ENCODE measurements around the gene ZNF608.

ZNF608 gene

DNA sequence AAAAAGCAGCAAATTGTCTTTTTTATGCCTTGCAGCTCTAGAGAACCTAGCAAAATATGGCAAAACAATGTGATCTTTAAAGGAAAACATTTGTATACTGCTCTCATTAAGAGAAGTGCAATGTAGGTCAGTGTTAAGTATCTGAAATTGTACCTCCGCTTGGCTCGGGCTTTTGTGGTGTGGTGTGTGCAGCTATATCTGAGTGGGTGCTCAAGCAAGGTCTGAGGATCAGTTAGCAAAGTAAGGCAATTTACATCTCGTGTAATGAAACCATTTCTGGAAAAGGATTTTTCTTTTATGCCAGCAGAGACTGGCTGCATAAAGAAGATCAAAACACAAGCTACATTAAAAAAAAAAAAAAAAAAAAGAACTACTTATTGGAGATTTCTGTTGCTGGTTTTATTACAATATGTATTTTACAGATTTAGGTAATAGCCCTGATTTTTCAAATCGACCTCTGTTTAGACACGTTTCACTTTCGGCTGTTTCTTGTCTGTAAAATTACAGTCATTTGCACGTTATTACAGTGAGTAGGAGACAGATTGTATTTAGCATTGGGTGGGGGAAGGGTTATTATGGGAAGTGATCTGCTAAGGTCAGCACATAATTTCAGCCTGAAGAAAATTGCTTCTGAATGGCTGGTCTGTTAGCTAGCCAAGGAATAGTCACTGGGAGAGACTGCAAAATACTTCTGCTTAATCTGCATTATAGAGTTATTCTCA, 7.9 kb upstream of the ZNF608 start:
- no peak for DNase-seq

- DNase-seq = no peak
Measured at GRCh38 chr5:124752854-124753720, 6.6 kb upstream of the ZNF608 start.

- no peak for DNase-seq
Measured at GRCh38 chr5:124751031-124751430, 4.6 kb upstream of the ZNF608 start.

GRCh38 chr5:124748687-124749594, 2.5 kb upstream of the ZNF608 start:
- no peak for DNase-seq

GRCh38 chr5:124747791-124748686, 1.6 kb upstream of the ZNF608 start:
- no peak for DNase-seq

DNA sequence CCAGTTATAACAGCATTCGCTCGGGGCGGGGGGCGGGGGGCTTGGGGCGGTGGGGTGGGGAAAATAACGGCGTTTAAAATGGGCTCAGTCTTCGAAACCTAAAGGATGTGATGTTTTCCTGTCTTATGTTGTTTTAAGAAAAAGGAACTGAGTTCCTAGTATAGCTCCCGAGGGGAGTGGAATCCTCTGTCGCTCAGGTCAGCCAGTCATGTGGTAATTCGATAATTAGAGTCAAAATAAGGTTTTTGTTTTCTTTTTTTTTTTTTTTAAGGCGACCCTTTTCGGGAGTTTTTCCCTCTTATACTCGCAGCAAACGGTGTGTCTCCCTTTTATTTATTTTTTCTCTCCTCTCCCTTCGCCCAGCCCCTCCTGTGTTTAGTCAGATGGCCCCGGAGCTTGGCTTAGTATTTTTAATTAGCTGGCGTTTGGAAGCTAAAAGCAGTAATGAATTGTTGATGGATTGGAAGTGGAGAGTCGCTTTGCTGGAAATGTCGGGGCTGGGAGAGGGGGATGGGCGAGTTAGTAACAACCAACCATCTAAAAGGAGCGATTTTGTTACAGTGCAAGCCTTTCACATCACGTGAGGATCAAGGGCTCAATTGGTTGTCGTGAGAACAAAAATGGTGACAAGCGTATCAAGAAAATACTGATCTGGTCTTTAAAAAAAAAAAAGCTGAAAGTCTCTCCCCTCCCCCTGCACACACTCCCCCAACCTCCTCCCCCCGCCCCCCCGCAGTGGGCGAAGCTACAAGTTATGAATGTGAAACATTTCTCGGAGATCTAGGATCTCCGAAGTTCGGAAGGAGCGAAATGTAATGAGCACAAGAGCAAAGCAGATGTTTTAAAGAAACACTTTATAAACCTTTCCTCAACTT, 714 bp upstream of the ZNF608 start:
- no peak for DNase-seq

DNA sequence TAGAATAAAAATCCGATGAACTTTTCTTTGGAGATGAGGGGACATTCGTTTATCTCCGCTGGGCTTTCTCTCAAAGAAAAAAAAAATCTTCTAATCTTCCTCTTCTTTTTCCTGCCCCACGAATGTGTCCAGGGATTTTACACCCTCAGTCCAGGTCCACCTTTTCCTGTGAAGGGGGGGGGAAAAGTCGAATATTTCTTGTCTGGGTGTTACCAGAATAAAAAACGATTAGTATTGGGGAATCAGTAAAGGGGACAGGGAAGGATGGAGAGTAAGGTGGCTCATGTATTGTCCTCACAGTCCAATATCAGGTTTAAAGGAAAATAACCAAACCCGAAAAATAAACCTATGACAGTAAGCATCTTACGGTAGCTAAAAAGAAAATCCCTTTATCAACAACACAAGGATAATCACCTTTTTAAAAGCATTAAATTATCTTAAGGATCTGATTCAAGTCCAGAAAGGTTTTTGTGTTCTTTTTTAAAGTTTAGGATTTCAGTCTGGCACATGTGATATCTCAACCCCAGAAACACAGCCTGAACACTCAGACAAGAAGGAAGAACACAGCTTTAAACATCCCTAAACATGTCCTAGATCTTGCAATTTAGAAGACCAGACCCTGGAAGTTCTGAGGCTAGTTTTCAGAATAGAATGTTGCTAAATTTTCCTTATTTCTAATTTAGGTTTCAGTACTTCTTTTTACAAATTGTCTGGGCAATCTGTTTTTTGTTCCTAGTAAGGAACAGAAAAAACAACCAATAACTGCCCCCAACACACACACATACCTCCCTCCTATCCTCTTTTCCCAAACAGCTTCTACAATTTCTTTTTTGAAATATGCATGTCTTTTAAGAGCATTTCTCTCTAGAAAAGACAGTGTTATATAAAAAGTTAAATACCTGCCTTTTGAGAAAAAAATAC, 1.2 kb downstream of the ZNF608 start:
- no peak for DNase-seq

- no peak for DNase-seq
Measured at GRCh38 chr5:124744170-124744971, 2.1 kb downstream of the ZNF608 start.

DNA sequence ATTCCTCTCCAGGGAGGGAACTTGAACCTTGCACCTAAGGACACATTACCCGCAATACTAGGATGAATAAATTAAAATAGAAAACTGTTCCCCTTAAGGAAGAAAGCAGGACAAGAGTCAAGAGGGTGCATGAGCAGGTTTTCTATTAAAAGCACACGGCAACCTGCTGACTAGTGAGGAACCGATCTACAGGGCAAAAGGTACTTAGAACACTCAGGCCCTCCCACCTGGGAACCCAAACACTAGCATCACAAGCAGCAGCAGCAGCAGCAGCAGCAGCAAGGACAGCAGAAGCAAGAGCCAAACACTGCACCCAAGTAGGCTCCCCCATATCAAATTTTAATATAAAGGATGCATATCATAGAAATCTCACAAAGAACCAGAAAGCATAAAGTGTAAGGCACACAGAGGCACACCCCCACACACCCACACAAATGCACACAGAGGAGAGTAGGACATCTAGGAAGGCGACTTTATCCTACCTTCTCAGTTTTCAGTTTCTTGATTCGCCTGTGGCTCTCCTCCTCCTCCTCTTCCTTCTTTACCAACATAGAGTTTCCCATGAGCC, 2.8 kb downstream of the ZNF608 start:
- DNase-seq = no peak

DNA sequence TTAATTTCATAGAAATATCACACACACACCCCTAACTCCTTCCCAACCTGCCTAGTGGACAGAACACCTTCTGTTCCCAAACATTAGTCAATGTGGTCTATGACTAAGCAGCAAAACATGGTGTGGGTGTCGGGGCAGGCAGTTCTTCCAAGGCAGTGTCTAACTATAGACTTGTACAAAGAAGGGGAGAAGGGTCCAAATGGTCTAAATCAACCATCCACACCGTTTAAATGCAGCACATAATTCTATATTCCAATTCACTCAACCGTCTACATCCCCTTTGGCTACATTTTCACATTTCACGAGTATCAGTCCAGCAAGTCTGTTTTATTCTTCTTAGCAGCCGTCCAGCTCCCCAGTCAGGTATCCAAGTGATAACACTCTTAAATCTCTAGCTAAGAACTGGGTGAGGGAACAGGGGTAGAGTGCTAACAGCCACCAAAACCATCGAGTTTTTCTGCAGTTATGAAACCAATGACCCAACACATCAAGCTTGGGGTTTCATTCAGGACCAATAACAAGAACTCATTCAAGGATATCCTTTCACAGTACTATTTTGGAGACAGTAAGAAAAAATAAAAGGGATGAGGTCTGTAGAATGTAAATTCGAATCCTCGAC, 3.3 kb downstream of the ZNF608 start:
- no peak for DNase-seq

GRCh38 chr5:124742521-124742920, 3.9 kb downstream of the ZNF608 start:
- DNase-seq = no peak

DNA sequence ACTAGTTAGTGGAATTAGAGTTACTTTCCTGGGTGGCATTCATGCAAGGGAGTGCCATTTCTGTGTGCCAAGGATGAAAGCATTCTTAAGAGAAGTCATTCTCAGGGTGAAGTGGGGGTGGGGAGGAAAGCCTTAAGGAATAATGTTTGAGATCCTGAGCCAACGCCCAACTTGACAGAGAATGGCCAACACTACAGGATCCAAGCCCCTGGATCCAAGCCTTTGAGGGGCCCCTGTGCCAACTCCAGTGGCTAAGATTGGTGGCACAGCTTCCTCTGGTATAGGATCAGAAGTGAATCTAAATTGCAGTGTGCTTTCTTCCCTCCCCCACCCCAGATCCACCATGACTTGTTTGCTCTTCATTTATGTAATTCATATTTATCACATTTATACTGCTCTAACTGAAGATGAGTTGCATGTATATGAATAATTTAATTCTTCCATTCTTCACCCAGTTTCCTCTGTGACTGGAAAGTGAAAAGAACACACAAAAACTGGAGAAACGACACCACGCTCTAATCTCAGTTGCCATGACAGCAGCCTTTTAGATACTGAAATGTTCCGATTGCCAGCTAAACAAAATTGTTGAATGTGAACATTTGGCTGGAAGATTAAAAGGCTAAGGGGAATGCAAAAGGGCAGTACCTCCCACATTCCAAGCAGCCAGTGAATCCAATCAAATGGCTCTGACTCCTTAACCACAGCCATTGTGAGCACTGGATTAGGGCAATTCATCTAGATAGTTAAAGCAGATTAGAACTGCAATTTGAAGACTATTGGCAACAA, 4.5 kb downstream of the ZNF608 start:
- no peak for DNase-seq

- DNase-seq = no peak
Measured at GRCh38 chr5:124740991-124741583, 5.4 kb downstream of the ZNF608 start.

DNA sequence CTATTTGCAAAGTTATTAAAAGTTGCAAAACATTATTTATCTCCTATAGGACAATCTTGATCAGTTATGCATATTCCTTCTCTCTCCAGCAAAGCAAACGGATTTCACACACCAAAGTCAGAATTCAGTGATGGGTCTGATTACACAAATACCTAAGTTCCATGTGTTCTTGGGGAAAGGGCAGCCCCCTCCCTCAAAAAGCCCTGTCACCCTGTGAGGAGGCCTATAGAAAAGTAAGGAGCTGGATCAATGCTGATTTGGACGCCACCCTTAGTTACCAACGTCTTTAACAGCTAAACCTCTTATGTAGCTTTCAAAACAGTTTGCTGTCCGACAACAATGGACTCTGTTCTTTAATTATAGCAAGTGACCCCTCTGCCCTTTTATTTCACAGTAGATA, 6.4 kb downstream of the ZNF608 start:
- DNase-seq = no peak

GRCh38 chr5:124739634-124740025, 6.8 kb downstream of the ZNF608 start:
- no peak for DNase-seq

GRCh38 chr5:124738681-124739633, 7.5 kb downstream of the ZNF608 start:
- DNase-seq = no peak
